Stomach smooth muscle (tissue), 2 donors: ENCODE measurements around the gene PHF21B.
"Not testable (repeated sequence)": the region's sequence is repeated elsewhere in the genome, so short reads cannot be mapped to it uniquely, and the experiment has no call there.

ENCODE experiments used
- H3K27ac ChIP-seq: one replicate; pipeline ENCODE4 v1.7.0; 2013; ENCODE audit warnings: mild to moderate bottlenecking, low read length, inconsistent platforms
- H3K27me3 ChIP-seq, 2 donors: one replicate each; pipeline ENCODE4 v1.7.0; 2013; ENCODE audit warnings: low read length in 2 of 2; ENCODE audit not compliant: insufficient read depth in 2 of 2, control insufficient read depth in 1 of 2
- H3K36me3 ChIP-seq, 2 donors: one replicate each; pipeline ENCODE4 v1.7.0; 2013; ENCODE audit warnings: low read length in 2 of 2; ENCODE audit not compliant: control insufficient read depth in 2 of 2, insufficient read depth in 2 of 2
- H3K4me1 ChIP-seq: one replicate; pipeline ENCODE4 v1.7.0; 2013; ENCODE audit warnings: low read length; ENCODE audit not compliant: control insufficient read depth, insufficient read depth
- H3K4me3 ChIP-seq, 2 donors: one replicate each; pipeline ENCODE4 v1.7.0; 2013; ENCODE audit warnings: low read length in 2 of 2
- H3K9ac ChIP-seq, 2 donors: one replicate each; pipeline ENCODE4 v1.7.0; 2013; ENCODE audit warnings: low read length in 2 of 2, mild to moderate bottlenecking in 1 of 2
- H3K9me3 ChIP-seq, 2 donors: one replicate each; pipeline ENCODE4 v1.7.0; 2013; ENCODE audit warnings: low read length in 2 of 2; ENCODE audit not compliant: control insufficient read depth in 2 of 2
- donor health status: healthy.
- donor health status: Pancreatic carcinoma.

Gene PHF21B

GRCh38 chr22:44926491-44927415 lies 83.1 kb downstream of the PHF21B start:
- Histone ChIP-seq H3K4me3 (no peak overlapping the region), H3K9me3 (peaks cover 0 to 10% of the 10 kb centered on the region in 2 donors), H3K27ac (no peak overlapping the region), H3K27me3 (no peaks in the 10 kb centered on the region), H3K9ac (no peak overlapping the region), H3K4me1 (peaks cover 10% of the 10 kb centered on the region), H3K36me3 (no peaks in the 10 kb centered on the region)

GRCh38 chr22:44926124-44926475 lies 83.7 kb downstream of the PHF21B start:
- Histone ChIP-seq H3K27ac (no peak overlapping the region), H3K36me3 (no peaks in the 10 kb centered on the region), H3K27me3 (no peaks in the 10 kb centered on the region), H3K4me1 (peaks cover 3% of the 10 kb centered on the region), H3K9ac (no peak overlapping the region), H3K4me3 (no peak overlapping the region), H3K9me3 (peaks cover 0 to 10% of the 10 kb centered on the region in 2 donors)

DNA sequence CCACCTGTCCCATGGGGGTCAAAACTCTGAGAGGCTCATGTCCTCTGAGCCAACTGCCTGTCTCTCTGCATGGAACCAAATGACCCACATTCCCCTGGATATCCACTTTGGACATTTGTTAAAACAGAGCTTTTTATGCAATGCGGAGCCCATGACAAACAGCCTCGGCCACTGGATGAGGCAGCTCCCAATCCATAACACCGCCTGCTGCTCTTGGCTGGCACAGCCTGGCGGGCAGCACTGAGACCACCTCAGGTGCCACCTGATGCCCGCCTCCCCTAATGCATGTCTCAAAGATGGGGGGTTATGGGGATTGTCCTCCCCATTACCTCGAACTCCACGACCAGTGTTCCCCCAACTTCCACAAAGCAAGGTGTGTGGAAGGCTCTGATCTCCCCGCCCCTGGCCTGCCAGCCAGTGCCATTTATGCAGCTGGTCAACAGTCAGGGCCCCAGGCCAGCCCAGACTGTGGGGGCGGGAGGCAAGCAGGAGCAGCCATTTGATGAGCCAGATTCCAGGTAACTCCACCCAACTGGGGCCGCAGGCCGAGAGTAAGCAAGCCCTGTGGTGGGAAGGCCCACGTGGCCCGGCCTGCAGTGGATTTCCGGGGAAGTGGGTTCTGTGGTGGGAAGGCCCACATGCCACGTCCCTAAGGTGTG lies 84.2 kb downstream of the PHF21B start:
- Histone ChIP-seq H3K27ac (no peak overlapping the region), H3K9me3 (peaks cover 0 to 12% of the 10 kb centered on the region in 2 donors), H3K9ac (no peak overlapping the region), H3K4me1 (no peaks in the 10 kb centered on the region), H3K27me3 (no peaks in the 10 kb centered on the region), H3K36me3 (no peaks in the 10 kb centered on the region), H3K4me3 (no peak overlapping the region)

- H3K4me3 ChIP-seq, result no peak overlapping the region
- no peaks in the 10 kb centered on the region for H3K36me3 ChIP-seq
- no peaks in the 10 kb centered on the region for H3K27me3 ChIP-seq
- H3K27ac ChIP-seq, result no peak overlapping the region
- H3K9ac ChIP-seq, result no peak overlapping the region
- no peaks in the 10 kb centered on the region for H3K4me1 ChIP-seq
- peaks cover 0 to 12% of the 10 kb centered on the region in 2 donors for H3K9me3 ChIP-seq
Observed at GRCh38 chr22:44924710-44925109, 85.1 kb downstream of the PHF21B start.

GRCh38 chr22:44924098-44924497 lies 85.7 kb downstream of the PHF21B start:
- Histone ChIP-seq H3K9me3 (peaks cover 0 to 12% of the 10 kb centered on the region in 2 donors), H3K4me1 (no peaks in the 10 kb centered on the region), H3K27ac (no peak overlapping the region), H3K9ac (no peak overlapping the region), H3K36me3 (no peaks in the 10 kb centered on the region), H3K4me3 (no peak overlapping the region), H3K27me3 (no peaks in the 10 kb centered on the region)

DNA sequence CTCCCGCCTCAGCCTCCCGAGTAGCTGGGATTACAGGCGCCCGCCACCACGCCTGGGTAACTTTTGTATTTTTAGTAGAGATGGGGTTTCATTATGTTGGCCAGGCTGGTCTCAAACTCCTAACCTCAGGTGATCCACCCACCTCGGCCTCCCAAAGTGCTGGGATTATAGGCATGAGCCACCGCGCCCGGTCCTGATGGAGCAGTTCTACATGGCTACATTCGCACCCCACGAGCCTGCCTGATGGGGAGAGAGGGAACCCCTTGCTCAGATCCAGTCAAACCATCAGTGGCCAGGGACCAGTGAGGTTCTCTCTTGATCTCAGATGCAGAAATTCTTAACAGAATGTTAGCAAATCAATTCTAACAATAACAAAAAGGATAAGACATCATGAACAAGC lies 88.0 kb downstream of the PHF21B start:
- H3K9me3 ChIP-seq, result peaks cover 0 to 12% of the 10 kb centered on the region in 2 donors
- H3K9ac ChIP-seq, H3K27me3 ChIP-seq, H3K36me3 ChIP-seq, H3K4me1 ChIP-seq, H3K27ac ChIP-seq, H3K4me3 ChIP-seq: not testable (repeated sequence)

GRCh38 chr22:44920183-44920582 lies 89.6 kb downstream of the PHF21B start:
- H3K27me3 ChIP-seq, result no peaks in the 10 kb centered on the region
- no peaks in the 10 kb centered on the region for H3K4me1 ChIP-seq
- H3K27ac ChIP-seq, result no peak overlapping the region
- peaks cover 0 to 12% of the 10 kb centered on the region in 2 donors for H3K9me3 ChIP-seq
- no peaks in the 10 kb centered on the region for H3K36me3 ChIP-seq
- no peak overlapping the region for H3K9ac ChIP-seq
- H3K4me3 ChIP-seq, result no peak overlapping the region

DNA sequence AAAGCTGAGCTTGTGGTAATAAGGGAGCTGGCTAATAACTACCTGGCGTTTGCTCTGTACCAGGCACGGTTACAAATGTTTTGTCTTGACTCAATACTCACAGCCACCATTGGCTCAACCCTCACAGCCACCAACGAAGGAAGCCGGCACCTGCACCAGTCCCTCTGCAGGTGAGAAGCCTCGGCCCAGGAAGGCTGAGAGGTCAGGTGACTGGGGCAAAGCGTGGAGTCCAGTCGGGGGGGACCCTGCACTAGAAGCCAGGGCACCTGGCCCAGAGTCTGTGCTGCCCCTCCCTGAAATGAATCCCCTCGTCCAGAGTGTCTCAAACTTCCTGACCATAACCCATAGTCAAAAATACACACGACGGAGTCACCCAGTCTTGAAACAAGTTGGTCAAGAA lies 90.1 kb downstream of the PHF21B start:
- H3K27ac ChIP-seq, result no peak overlapping the region
- H3K9me3 ChIP-seq, result peaks cover 0 to 9% of the 10 kb centered on the region in 2 donors
- H3K4me1 ChIP-seq, result no peaks in the 10 kb centered on the region
- no peak overlapping the region for H3K4me3 ChIP-seq
- H3K27me3 ChIP-seq, result no peaks in the 10 kb centered on the region
- H3K9ac ChIP-seq, result no peak overlapping the region
- H3K36me3 ChIP-seq, result no peaks in the 10 kb centered on the region

- H3K36me3 ChIP-seq, result no peaks in the 10 kb centered on the region
- peaks cover 0 to 3% of the 10 kb centered on the region in 2 donors for H3K9me3 ChIP-seq
- no peaks in the 10 kb centered on the region for H3K4me1 ChIP-seq
- H3K27me3 ChIP-seq, result no peaks in the 10 kb centered on the region
- H3K4me3 ChIP-seq, result no peak overlapping the region
- no peak overlapping the region for H3K9ac ChIP-seq
- no peak overlapping the region for H3K27ac ChIP-seq
Observed at GRCh38 chr22:44918925-44919392, 90.8 kb downstream of the PHF21B start.

- Histone ChIP-seq H3K9me3 (peaks cover 0 to 3% of the 10 kb centered on the region in 2 donors), H3K27me3 (no peaks in the 10 kb centered on the region), H3K36me3 (no peaks in the 10 kb centered on the region), H3K9ac (no peak overlapping the region), H3K27ac (no peak overlapping the region), H3K4me3 (no peak overlapping the region), H3K4me1 (no peaks in the 10 kb centered on the region)
Observed at GRCh38 chr22:44918166-44918924, 91.5 kb downstream of the PHF21B start.
